ACHN (cell line): Measurements from ENCODE around the gene EVI2B.
"Not testable (repeated sequence)": the region's sequence is repeated elsewhere in the genome, so short reads cannot be mapped to it uniquely, and the experiment has no call there.

Experiments
- DNase-seq: peaks from one replicate; pipeline ENCODE4 v3.0.0-alpha.2; 2015
- in situ Hi-C: cut with HindIII; loops from 2 replicates; pipeline ENCODE4 v1.10.0; 2017; ENCODE audit warnings: low sequenced_read_pairs, low pct_ligation_motif_present, low pct_unique_long_range_greater_than_20kb

EVI2B gene

GRCh38 chr17:31281061-31281460 is 32.8 kb downstream of the EVI2B start:
- in situ Hi-C loops = no loop called here
- DNase-seq = no peak

- in situ Hi-C loops = no loop called here
- no peak for DNase-seq
Measured at GRCh38 chr17:31279401-31279800, 34.5 kb downstream of the EVI2B start.

- in situ Hi-C loops = no loop called here
- DNase-seq = no peak
Measured at GRCh38 chr17:31275116-31275515, 38.7 kb downstream of the EVI2B start.

- DNase-seq = no peak
- in situ Hi-C loops = loop anchor here (25.0 kb wide), 1 partner anchor 88 kb away; no protein-coding TSS in a partner anchor
Measured at GRCh38 chr17:31274252-31274651, 39.6 kb downstream of the EVI2B start.

GRCh38 chr17:31273516-31273915 is 40.3 kb downstream of the EVI2B start:
- in situ Hi-C loops = loop anchor here (25.0 kb wide), 1 partner anchor 89 kb away; no protein-coding TSS in a partner anchor
- no peak for DNase-seq

GRCh38 chr17:31272803-31273202 is 41.1 kb downstream of the EVI2B start:
- in situ Hi-C loops = loop anchor here (25.0 kb wide), 1 partner anchor 89 kb away; no protein-coding TSS in a partner anchor
- DNase-seq = no peak

GRCh38 chr17:31272236-31272635 is 41.6 kb downstream of the EVI2B start:
- DNase-seq = no peak
- in situ Hi-C loops = loop anchor here (25.0 kb wide), 1 partner anchor 90 kb away; no protein-coding TSS in a partner anchor

- DNase-seq = peak; percentile 99
- in situ Hi-C loops = loop anchor here (25.0 kb wide), 1 partner anchor 93 kb away; no protein-coding TSS in a partner anchor
Measured at GRCh38 chr17:31269578-31269983, 44.3 kb downstream of the EVI2B start.

GRCh38 chr17:31269036-31269577 is 44.7 kb downstream of the EVI2B start:
- in situ Hi-C loops = loop anchor here (25.0 kb wide), 1 partner anchor 93 kb away; no protein-coding TSS in a partner anchor
- DNase-seq = no peak

- no peak for DNase-seq
- in situ Hi-C loops = loop anchor here (25.0 kb wide), 1 partner anchor 96 kb away; no protein-coding TSS in a partner anchor
Measured at GRCh38 chr17:31266042-31266441, 47.8 kb downstream of the EVI2B start.

- in situ Hi-C loops = loop anchor here (25.0 kb wide), 1 partner anchor 99 kb away; no protein-coding TSS in a partner anchor
- DNase-seq = not testable (repeated sequence)
Measured at GRCh38 chr17:31262923-31263322, 50.9 kb downstream of the EVI2B start.

- in situ Hi-C loops = loop anchor here (25.0 kb wide), 1 partner anchor 101 kb away; no protein-coding TSS in a partner anchor
- DNase-seq = no peak
Measured at GRCh38 chr17:31261601-31262000, 52.3 kb downstream of the EVI2B start.

GRCh38 chr17:31260151-31260550 is 53.7 kb downstream of the EVI2B start:
- no peak for DNase-seq
- in situ Hi-C loops = loop anchor here (25.0 kb wide), 1 partner anchor 102 kb away; no protein-coding TSS in a partner anchor

- in situ Hi-C loops = loop anchor here (25.0 kb wide), 1 partner anchor 105 kb away; no protein-coding TSS in a partner anchor
- no peak for DNase-seq
Measured at GRCh38 chr17:31256936-31257335, 56.9 kb downstream of the EVI2B start.

- in situ Hi-C loops = loop anchor here (25.0 kb wide), 1 partner anchor 108 kb away; no protein-coding TSS in a partner anchor
Measured at GRCh38 chr17:31254654-31255053, 59.2 kb downstream of the EVI2B start.

More at GRCh38 chr17:31254654-31255053, 59.2 kb downstream of the EVI2B start:
- no peak for DNase-seq
